ENCODE results near the gene ZNF782.

Gene ZNF782

GRCh38 chr9:96874201-96874785 is 20.0 kb upstream of the ZNF782 start:
- Histone ChIP-seq H3K9me2 (replicated peaks; ENCODE audit: insufficient read depth, low read length) (no peaks in the 10 kb centered on the region), H2AFZ (ENCODE audit: low read depth, low read length, severe bottlenecking) (no peak overlapping the region), H3K36me3 (ENCODE audit: low read length) (no peaks in the 10 kb centered on the region), H3K9ac (ENCODE audit: low read length) (no peak overlapping the region), H3K27me3 (ENCODE audit: low read length) (no peaks in the 10 kb centered on the region), H3K79me2 (ENCODE audit: insufficient read depth, low read length) (no peaks in the 10 kb centered on the region), H3K9me3 (ENCODE audit: insufficient read depth, low read length) (no peaks in the 10 kb centered on the region), H3K4me2 (ENCODE audit: low read depth, low read length, poor library complexity, severe bottlenecking) (peak overlapping the region; percentile 66), H3K27ac (ENCODE audit: low read depth, low read length) (peak overlapping the region; percentile 27; the same call in 1 of the 2 replicates), H4K20me1 (ENCODE audit: low read depth, low read length) (no peaks in the 10 kb centered on the region), H3F3A (ENCODE audit: insufficient read depth) (peaks cover 33% of the 10 kb centered on the region), H3K4me3 (ENCODE audit: insufficient read depth, low read length, poor library complexity, severe bottlenecking) (peak overlapping the region; percentile 5)
- no peak for TF ChIP-seq CTCF (IDR thresholded peaks at IDR 0.05; ENCODE audit: insufficient read depth, low read length, poor library complexity, severe bottlenecking)

DNA sequence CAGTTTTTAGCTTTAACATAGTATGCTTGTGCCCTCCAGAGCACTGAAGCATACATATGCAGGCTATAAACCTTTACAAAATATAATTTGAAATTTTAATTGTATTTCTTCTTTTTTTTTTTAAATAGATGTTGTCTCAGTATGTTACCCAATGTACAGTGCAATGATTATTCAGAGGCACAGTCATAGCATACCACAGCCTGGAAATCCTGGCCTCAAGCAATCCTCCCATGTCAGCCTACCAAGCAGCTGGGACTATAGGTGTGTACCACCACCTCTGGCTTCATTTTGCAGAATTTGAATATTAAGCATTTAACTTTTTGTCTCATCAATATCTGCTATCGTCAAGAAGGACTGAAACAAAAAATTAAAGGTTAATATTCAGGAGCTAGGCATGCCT is 16.9 kb upstream of the ZNF782 start:
- H3K27me3 ChIP-seq (ENCODE audit: low read length) = no peaks in the 10 kb centered on the region
- TF ChIP-seq EZH2phosphoT487 (conservative IDR thresholded peaks at IDR 0.05; ENCODE audit: low read length) (no peak), CTCF (IDR thresholded peaks at IDR 0.05; ENCODE audit: insufficient read depth, low read length, poor library complexity, severe bottlenecking) (no peak)
- H3K9ac ChIP-seq (ENCODE audit: low read length) = no peak overlapping the region
- no peaks in the 10 kb centered on the region for H3K9me2 ChIP-seq (replicated peaks; ENCODE audit: insufficient read depth, low read length)
- peaks cover 33% of the 10 kb centered on the region for H3F3A ChIP-seq (ENCODE audit: insufficient read depth)
- H3K4me3 ChIP-seq (ENCODE audit: insufficient read depth, low read length, poor library complexity, severe bottlenecking) = no peak overlapping the region
- no peaks in the 10 kb centered on the region for H3K9me3 ChIP-seq (ENCODE audit: insufficient read depth, low read length)
- no peaks in the 10 kb centered on the region for H3K36me3 ChIP-seq (ENCODE audit: low read length)
- no peak overlapping the region for H3K27ac ChIP-seq (ENCODE audit: low read depth, low read length)
- no peak overlapping the region for H2AFZ ChIP-seq (ENCODE audit: low read depth, low read length, severe bottlenecking)
- H3K79me2 ChIP-seq (ENCODE audit: insufficient read depth, low read length) = no peaks in the 10 kb centered on the region
- H4K20me1 ChIP-seq (ENCODE audit: low read depth, low read length) = no peaks in the 10 kb centered on the region
- no peak overlapping the region for H3K4me2 ChIP-seq (ENCODE audit: low read depth, low read length, poor library complexity, severe bottlenecking)

GRCh38 chr9:96868709-96869108 is 14.4 kb upstream of the ZNF782 start:
- Histone ChIP-seq H3K4me3 (ENCODE audit: insufficient read depth, low read length, poor library complexity, severe bottlenecking) (no peak overlapping the region), H3K4me2 (ENCODE audit: low read depth, low read length, poor library complexity, severe bottlenecking) (no peak overlapping the region), H3F3A (ENCODE audit: insufficient read depth) (peaks cover 12% of the 10 kb centered on the region), H3K9me2 (replicated peaks; ENCODE audit: insufficient read depth, low read length) (no peaks in the 10 kb centered on the region), H3K79me2 (ENCODE audit: insufficient read depth, low read length) (no peaks in the 10 kb centered on the region), H4K20me1 (ENCODE audit: low read depth, low read length) (no peaks in the 10 kb centered on the region), H3K27me3 (ENCODE audit: low read length) (no peaks in the 10 kb centered on the region), H3K36me3 (ENCODE audit: low read length) (no peaks in the 10 kb centered on the region), H2AFZ (ENCODE audit: low read depth, low read length, severe bottlenecking) (no peak overlapping the region), H3K27ac (ENCODE audit: low read depth, low read length) (no peak overlapping the region), H3K9ac (ENCODE audit: low read length) (no peak overlapping the region), H3K9me3 (ENCODE audit: insufficient read depth, low read length) (no peaks in the 10 kb centered on the region)
- TF ChIP-seq EZH2phosphoT487 (conservative IDR thresholded peaks at IDR 0.05; ENCODE audit: low read length) (no peak), CTCF (IDR thresholded peaks at IDR 0.05; ENCODE audit: insufficient read depth, low read length, poor library complexity, severe bottlenecking) (no peak)

Data from SU-DHL-6 (cell line).